Liver (tissue), 3 donors: Measurements from ENCODE around the gene DICER1.

Experiments used
- SP1 ChIP-seq: IDR thresholded peaks from 2 replicates; pipeline ENCODE4 v1.6.1; 2018; ENCODE audit warnings: antibody characterized with exemption, mild to moderate bottlenecking
- TF ChIP-seq, protein P1 (sequence below): fragments of 150-350 bp; IDR thresholded peaks from 2 replicates; pipeline ENCODE4 v1.5.1; 2017; ENCODE audit warnings: improper control_type of control experiment, low read depth, low read length; ENCODE audit not compliant: missing input control
- TF ChIP-seq, protein P2 (sequence below): IDR thresholded peaks from 2 replicates; pipeline ENCODE4 v1.6.1; 2016; ENCODE audit warnings: antibody characterized with exemption, mild to moderate bottlenecking
- TF ChIP-seq, protein P3 (sequence below): IDR thresholded peaks from 2 replicates; pipeline ENCODE4 v1.6.1; 2016; ENCODE audit warnings: antibody characterized with exemption
- donor health status: healthy.
- donor health status: healthy.

DNA sequence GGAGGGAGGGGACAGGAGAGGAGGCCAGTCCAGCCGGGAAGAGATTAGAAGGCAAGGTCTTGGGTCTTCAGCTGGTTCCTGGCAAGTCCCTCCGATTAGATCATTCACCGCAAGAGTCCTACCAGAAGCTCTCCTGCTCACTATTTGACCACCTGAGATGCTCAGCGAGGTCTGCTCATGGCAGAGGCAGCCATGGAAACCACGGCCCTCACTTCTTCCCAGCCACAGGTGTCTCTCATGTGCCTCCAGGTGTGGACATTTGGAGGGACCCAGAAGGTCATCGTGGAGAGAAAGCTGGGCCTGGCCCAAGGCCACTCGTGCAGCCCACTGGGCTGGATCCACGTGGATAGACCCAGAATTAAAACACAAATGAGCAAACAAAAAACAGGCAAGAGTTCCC lies 99.5 kb downstream of the DICER1 start:
- TF ChIP-seq, protein P1, sequence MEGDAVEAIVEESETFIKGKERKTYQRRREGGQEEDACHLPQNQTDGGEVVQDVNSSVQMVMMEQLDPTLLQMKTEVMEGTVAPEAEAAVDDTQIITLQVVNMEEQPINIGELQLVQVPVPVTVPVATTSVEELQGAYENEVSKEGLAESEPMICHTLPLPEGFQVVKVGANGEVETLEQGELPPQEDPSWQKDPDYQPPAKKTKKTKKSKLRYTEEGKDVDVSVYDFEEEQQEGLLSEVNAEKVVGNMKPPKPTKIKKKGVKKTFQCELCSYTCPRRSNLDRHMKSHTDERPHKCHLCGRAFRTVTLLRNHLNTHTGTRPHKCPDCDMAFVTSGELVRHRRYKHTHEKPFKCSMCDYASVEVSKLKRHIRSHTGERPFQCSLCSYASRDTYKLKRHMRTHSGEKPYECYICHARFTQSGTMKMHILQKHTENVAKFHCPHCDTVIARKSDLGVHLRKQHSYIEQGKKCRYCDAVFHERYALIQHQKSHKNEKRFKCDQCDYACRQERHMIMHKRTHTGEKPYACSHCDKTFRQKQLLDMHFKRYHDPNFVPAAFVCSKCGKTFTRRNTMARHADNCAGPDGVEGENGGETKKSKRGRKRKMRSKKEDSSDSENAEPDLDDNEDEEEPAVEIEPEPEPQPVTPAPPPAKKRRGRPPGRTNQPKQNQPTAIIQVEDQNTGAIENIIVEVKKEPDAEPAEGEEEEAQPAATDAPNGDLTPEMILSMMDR = no peak
- TF ChIP-seq, protein P2, sequence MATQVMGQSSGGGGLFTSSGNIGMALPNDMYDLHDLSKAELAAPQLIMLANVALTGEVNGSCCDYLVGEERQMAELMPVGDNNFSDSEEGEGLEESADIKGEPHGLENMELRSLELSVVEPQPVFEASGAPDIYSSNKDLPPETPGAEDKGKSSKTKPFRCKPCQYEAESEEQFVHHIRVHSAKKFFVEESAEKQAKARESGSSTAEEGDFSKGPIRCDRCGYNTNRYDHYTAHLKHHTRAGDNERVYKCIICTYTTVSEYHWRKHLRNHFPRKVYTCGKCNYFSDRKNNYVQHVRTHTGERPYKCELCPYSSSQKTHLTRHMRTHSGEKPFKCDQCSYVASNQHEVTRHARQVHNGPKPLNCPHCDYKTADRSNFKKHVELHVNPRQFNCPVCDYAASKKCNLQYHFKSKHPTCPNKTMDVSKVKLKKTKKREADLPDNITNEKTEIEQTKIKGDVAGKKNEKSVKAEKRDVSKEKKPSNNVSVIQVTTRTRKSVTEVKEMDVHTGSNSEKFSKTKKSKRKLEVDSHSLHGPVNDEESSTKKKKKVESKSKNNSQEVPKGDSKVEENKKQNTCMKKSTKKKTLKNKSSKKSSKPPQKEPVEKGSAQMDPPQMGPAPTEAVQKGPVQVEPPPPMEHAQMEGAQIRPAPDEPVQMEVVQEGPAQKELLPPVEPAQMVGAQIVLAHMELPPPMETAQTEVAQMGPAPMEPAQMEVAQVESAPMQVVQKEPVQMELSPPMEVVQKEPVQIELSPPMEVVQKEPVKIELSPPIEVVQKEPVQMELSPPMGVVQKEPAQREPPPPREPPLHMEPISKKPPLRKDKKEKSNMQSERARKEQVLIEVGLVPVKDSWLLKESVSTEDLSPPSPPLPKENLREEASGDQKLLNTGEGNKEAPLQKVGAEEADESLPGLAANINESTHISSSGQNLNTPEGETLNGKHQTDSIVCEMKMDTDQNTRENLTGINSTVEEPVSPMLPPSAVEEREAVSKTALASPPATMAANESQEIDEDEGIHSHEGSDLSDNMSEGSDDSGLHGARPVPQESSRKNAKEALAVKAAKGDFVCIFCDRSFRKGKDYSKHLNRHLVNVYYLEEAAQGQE = no peak
- TF ChIP-seq SP1 = no peak
- TF ChIP-seq, protein P3, sequence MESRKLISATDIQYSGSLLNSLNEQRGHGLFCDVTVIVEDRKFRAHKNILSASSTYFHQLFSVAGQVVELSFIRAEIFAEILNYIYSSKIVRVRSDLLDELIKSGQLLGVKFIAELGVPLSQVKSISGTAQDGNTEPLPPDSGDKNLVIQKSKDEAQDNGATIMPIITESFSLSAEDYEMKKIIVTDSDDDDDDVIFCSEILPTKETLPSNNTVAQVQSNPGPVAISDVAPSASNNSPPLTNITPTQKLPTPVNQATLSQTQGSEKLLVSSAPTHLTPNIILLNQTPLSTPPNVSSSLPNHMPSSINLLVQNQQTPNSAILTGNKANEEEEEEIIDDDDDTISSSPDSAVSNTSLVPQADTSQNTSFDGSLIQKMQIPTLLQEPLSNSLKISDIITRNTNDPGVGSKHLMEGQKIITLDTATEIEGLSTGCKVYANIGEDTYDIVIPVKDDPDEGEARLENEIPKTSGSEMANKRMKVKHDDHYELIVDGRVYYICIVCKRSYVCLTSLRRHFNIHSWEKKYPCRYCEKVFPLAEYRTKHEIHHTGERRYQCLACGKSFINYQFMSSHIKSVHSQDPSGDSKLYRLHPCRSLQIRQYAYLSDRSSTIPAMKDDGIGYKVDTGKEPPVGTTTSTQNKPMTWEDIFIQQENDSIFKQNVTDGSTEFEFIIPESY = no peak
